SU-DHL-6 (cell line): ENCODE data around the gene TCP11.

Experiments used
- CTCF ChIP-seq: fragments of 200-600 bp; sonication (generic); IDR thresholded peaks from one replicate; pipeline ENCODE4 v1.5.1; 2017; ENCODE audit warnings: antibody characterized with exemption, mild to moderate bottlenecking, low read length, moderate library complexity; ENCODE audit not compliant: insufficient read depth, poor library complexity, severe bottlenecking
- EZH2phosphoT487 ChIP-seq: fragments of 200-600 bp; sonication (generic), shearing (Covaris generic); conservative IDR thresholded peaks from 2 replicates; pipeline ENCODE4 v1.6.1; 2018; ENCODE audit warnings: mild to moderate bottlenecking, antibody characterized with exemption, low read length, moderate library complexity, mixed read lengths

- TF ChIP-seq CTCF, result no peak
- TF ChIP-seq EZH2phosphoT487, result no peak
These were observed 33.4 kb upstream of the TCP11 start for GRCh38 chr6:35174501-35174900.
